Measurements from ENCODE around the gene MYO19. TPM values are rescaled to one million over a fixed set of nuclear protein-coding genes. Genes with fewer than 3 reads are reported as not detected.

The MYO19 gene
- total RNA-seq, 2 donors from 2014 or later, result 43.9 to 66.7 TPM

GRCh38 chr17:36566081-36566480 lies 31.4 kb upstream of the MYO19 start:
- DNase-seq (ENCODE audit: low spot score) (no peak), ATAC-seq (ENCODE audit: insufficient number of reproducible peaks, low FRiP score, low read depth) (no peak)
- no peak for TF ChIP-seq CTCF (IDR thresholded peaks at IDR 0.05)
- H3K4me1 ChIP-seq (ENCODE audit: control insufficient read depth in 1 of 2, low read depth in 2 of 2), result no peaks in the 10 kb centered on the region
- no peaks in the 10 kb centered on the region for H3K27me3 ChIP-seq (replicated peaks; ENCODE audit: insufficient read depth)
- no peak overlapping the region for H3K4me3 ChIP-seq
- no peak overlapping the region for H3K27ac ChIP-seq
- H3K36me3 ChIP-seq, result peaks cover 31% of the 10 kb centered on the region
- no peaks in the 10 kb centered on the region for H3K9me3 ChIP-seq

GRCh38 chr17:36553459-36553858 lies 18.8 kb upstream of the MYO19 start:
- Histone ChIP-seq H3K4me3 (no peak overlapping the region), H3K4me1 (ENCODE audit: control insufficient read depth in 1 of 2, low read depth in 2 of 2) (peaks cover 12 to 57% of the 10 kb centered on the region in 2 donors), H3K9me3 (no peaks in the 10 kb centered on the region), H3K36me3 (peaks cover 30% of the 10 kb centered on the region), H3K27me3 (replicated peaks; ENCODE audit: insufficient read depth) (no peaks in the 10 kb centered on the region), H3K27ac (no peak overlapping the region)
- no peak for TF ChIP-seq CTCF (IDR thresholded peaks at IDR 0.05)
- DNase-seq (ENCODE audit: low spot score), result no peak
- no peak for ATAC-seq (ENCODE audit: insufficient number of reproducible peaks, low FRiP score, low read depth)

GRCh38 chr17:36550491-36551417 lies 16.1 kb upstream of the MYO19 start:
- H3K9me3 ChIP-seq, result no peaks in the 10 kb centered on the region
- DNase-seq (ENCODE audit: low spot score) (no peak), ATAC-seq (ENCODE audit: insufficient number of reproducible peaks, low FRiP score, low read depth) (no peak)
- H3K36me3 ChIP-seq, result peaks cover 10% of the 10 kb centered on the region
- peaks cover 34 to 80% of the 10 kb centered on the region in 2 donors for H3K4me1 ChIP-seq (ENCODE audit: control insufficient read depth in 1 of 2, low read depth in 2 of 2)
- TF ChIP-seq CTCF (IDR thresholded peaks at IDR 0.05), result no peak
- peak overlapping the region; percentile 3 for H3K4me3 ChIP-seq
- no peak overlapping the region for H3K27ac ChIP-seq
- no peaks in the 10 kb centered on the region for H3K27me3 ChIP-seq (replicated peaks; ENCODE audit: insufficient read depth)

GRCh38 chr17:36547776-36548175 lies 13.1 kb upstream of the MYO19 start:
- H3K36me3 ChIP-seq, result no peaks in the 10 kb centered on the region
- H3K27me3 ChIP-seq (replicated peaks; ENCODE audit: insufficient read depth), result no peaks in the 10 kb centered on the region
- H3K27ac ChIP-seq, result peak overlapping the region in 1 of 2 donors; percentile 13
- H3K9me3 ChIP-seq, result no peaks in the 10 kb centered on the region
- ATAC-seq (ENCODE audit: insufficient number of reproducible peaks, low FRiP score, low read depth) (no peak), DNase-seq (ENCODE audit: low spot score) (no peak)
- peaks cover 36 to 70% of the 10 kb centered on the region in 2 donors for H3K4me1 ChIP-seq (ENCODE audit: control insufficient read depth in 1 of 2, low read depth in 2 of 2)
- H3K4me3 ChIP-seq, result no peak overlapping the region
- no peak for TF ChIP-seq CTCF (IDR thresholded peaks at IDR 0.05)

GRCh38 chr17:36546418-36547093 lies 11.9 kb upstream of the MYO19 start:
- peaks cover 32 to 65% of the 10 kb centered on the region in 2 donors for H3K4me1 ChIP-seq (ENCODE audit: control insufficient read depth in 1 of 2, low read depth in 2 of 2)
- no peak for TF ChIP-seq CTCF (IDR thresholded peaks at IDR 0.05)
- H3K36me3 ChIP-seq, result no peaks in the 10 kb centered on the region
- peak overlapping the region; percentile 100 for H3K4me3 ChIP-seq
- peak overlapping the region; percentile 73 to 87 for H3K27ac ChIP-seq
- no peaks in the 10 kb centered on the region for H3K9me3 ChIP-seq
- DNase-seq (ENCODE audit: low spot score), result no peak
- H3K27me3 ChIP-seq (replicated peaks; ENCODE audit: insufficient read depth), result no peaks in the 10 kb centered on the region
- ATAC-seq (ENCODE audit: insufficient number of reproducible peaks, low FRiP score, low read depth), result no peak
